ENCODE data around the gene HS6ST2.

DNA sequence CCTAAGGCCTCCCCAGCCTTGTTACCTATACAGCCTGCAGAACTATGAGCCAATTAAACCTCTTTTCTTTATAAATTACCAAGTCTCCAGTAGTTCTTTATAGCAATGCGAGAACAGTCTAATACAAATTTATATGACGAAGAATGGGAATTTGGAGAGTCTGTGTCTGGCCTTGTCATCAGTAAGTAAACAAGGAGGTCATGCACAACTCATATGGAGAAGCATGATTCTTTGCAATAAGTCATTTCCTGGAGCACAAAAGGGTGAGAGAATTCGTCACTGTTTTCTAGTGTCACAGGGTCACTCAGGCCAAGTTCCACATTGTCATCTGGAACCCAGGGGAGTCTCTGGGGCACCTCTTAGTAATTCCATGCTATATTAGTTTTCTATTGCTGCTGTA, 49.0 kb upstream of the HS6ST2 start:
- TF ChIP-seq, protein P1, sequence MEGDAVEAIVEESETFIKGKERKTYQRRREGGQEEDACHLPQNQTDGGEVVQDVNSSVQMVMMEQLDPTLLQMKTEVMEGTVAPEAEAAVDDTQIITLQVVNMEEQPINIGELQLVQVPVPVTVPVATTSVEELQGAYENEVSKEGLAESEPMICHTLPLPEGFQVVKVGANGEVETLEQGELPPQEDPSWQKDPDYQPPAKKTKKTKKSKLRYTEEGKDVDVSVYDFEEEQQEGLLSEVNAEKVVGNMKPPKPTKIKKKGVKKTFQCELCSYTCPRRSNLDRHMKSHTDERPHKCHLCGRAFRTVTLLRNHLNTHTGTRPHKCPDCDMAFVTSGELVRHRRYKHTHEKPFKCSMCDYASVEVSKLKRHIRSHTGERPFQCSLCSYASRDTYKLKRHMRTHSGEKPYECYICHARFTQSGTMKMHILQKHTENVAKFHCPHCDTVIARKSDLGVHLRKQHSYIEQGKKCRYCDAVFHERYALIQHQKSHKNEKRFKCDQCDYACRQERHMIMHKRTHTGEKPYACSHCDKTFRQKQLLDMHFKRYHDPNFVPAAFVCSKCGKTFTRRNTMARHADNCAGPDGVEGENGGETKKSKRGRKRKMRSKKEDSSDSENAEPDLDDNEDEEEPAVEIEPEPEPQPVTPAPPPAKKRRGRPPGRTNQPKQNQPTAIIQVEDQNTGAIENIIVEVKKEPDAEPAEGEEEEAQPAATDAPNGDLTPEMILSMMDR (optimal IDR thresholded peaks at IDR 0.05 in 1 of 3, IDR thresholded peaks at IDR 0.05 in 1 of 3, conservative IDR thresholded peaks at IDR 0.05 in 1 of 3; ENCODE audit: extremely low read depth in 1 of 3, insufficient read depth in 2 of 3, low read length in 3 of 3): no peak
- no peak for TF ChIP-seq EZH2 (IDR thresholded peaks at IDR 0.05; ENCODE audit: low read length)
